ENCODE measurements around the gene HAGH.

HAGH gene

GRCh38 chr16:1825864-1826690 is 548 bp downstream of the HAGH start:
- peak; percentile 80 for DNase-seq (ENCODE audit: low read depth)
- TF ChIP-seq MAX (IDR thresholded peaks at IDR 0.05; ENCODE audit: low read depth, low read length): peak; percentile 48
- no peak for TF ChIP-seq CTCF (IDR thresholded peaks at IDR 0.05; ENCODE audit: low read depth, low read length)
- H3K4me3 ChIP-seq (ENCODE audit: low read depth, low read length): peak overlapping the region; percentile 62

GRCh38 chr16:1825381-1825863 is 1.2 kb downstream of the HAGH start:
- TF ChIP-seq MYC (IDR thresholded peaks at IDR 0.05; ENCODE audit: low read depth, low read length) (no peak), POLR2A (IDR thresholded peaks at IDR 0.05; ENCODE audit: extremely low read depth, insufficient read length) (no peak), MAX (IDR thresholded peaks at IDR 0.05; ENCODE audit: low read depth, low read length) (no peak), CTCF (IDR thresholded peaks at IDR 0.05; ENCODE audit: low read depth, low read length) (no peak)
- DNase-seq (ENCODE audit: low read depth): no peak
- H3K4me3 ChIP-seq (ENCODE audit: low read depth, low read length): peak overlapping the region; percentile 62

GRCh38 chr16:1823821-1824220 is 2.8 kb downstream of the HAGH start:
- no peak for TF ChIP-seq POLR2A (IDR thresholded peaks at IDR 0.05; ENCODE audit: extremely low read depth, insufficient read length)
- peak; percentile 53 for TF ChIP-seq CTCF (IDR thresholded peaks at IDR 0.05; ENCODE audit: low read depth, low read length)
- peak; percentile 83 for DNase-seq (ENCODE audit: low read depth)
- H3K4me3 ChIP-seq (ENCODE audit: low read depth, low read length): no peak overlapping the region

GRCh38 chr16:1822801-1823200 is 3.8 kb downstream of the HAGH start:
- TF ChIP-seq POLR2A (IDR thresholded peaks at IDR 0.05; ENCODE audit: extremely low read depth, insufficient read length) (no peak), MAX (IDR thresholded peaks at IDR 0.05; ENCODE audit: low read depth, low read length) (no peak), MYC (IDR thresholded peaks at IDR 0.05; ENCODE audit: low read depth, low read length) (no peak), CTCF (IDR thresholded peaks at IDR 0.05; ENCODE audit: low read depth, low read length) (no peak)
- H3K4me3 ChIP-seq (ENCODE audit: low read depth, low read length): no peak overlapping the region
- no peak for DNase-seq (ENCODE audit: low read depth)

GRCh38 chr16:1821861-1822611 is 4.6 kb downstream of the HAGH start:
- H3K4me3 ChIP-seq (ENCODE audit: low read depth, low read length): no peak overlapping the region
- no peak for DNase-seq (ENCODE audit: low read depth)
- TF ChIP-seq CTCF (IDR thresholded peaks at IDR 0.05; ENCODE audit: low read depth, low read length) (no peak), MAX (IDR thresholded peaks at IDR 0.05; ENCODE audit: low read depth, low read length) (no peak), POLR2A (IDR thresholded peaks at IDR 0.05; ENCODE audit: extremely low read depth, insufficient read length) (no peak), MYC (IDR thresholded peaks at IDR 0.05; ENCODE audit: low read depth, low read length) (no peak)
